ENCODE results near the gene NUP88. TPM values are rescaled to one million over a fixed set of nuclear protein-coding genes. Genes with fewer than 3 reads are reported as not detected.

The NUP88 gene
- total and polyA plus RNA-seq, 10 of the 15 experiments (the other 5 are each of a cell fraction or from before 2014, with no cell fraction given): 110 to 244 (median 188) TPM

DNA sequence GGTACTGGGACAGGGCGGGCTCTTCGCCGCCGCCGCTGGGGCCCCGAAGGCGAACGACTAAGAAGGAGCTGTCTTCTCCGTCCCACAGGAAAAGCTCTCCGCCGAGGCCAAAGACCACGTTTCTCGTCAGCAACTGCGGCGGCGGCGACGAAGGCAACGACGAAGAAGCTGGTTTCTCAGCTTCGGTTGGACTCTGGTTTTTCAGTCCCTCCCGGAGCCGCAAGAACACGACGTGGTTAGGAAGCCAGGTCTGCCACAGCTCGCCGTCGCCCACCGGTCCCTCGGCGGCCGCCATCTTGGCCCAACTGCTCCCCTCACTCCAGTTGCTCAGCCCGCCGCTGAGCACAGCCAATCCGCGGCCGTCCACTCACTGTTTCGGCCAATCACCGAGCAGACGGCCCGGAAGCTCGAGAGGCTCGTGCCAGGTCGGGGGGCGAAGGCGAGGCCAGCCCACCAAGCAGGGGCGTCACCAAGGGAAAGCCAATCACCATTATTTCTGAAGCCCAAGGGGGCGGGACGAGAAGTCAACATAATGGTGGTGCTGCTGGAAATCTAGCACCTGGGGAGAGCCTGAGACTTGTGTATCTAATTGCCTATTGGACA lies at the start of gene NUP88 (continued):
- TF ChIP-seq, protein P1, sequence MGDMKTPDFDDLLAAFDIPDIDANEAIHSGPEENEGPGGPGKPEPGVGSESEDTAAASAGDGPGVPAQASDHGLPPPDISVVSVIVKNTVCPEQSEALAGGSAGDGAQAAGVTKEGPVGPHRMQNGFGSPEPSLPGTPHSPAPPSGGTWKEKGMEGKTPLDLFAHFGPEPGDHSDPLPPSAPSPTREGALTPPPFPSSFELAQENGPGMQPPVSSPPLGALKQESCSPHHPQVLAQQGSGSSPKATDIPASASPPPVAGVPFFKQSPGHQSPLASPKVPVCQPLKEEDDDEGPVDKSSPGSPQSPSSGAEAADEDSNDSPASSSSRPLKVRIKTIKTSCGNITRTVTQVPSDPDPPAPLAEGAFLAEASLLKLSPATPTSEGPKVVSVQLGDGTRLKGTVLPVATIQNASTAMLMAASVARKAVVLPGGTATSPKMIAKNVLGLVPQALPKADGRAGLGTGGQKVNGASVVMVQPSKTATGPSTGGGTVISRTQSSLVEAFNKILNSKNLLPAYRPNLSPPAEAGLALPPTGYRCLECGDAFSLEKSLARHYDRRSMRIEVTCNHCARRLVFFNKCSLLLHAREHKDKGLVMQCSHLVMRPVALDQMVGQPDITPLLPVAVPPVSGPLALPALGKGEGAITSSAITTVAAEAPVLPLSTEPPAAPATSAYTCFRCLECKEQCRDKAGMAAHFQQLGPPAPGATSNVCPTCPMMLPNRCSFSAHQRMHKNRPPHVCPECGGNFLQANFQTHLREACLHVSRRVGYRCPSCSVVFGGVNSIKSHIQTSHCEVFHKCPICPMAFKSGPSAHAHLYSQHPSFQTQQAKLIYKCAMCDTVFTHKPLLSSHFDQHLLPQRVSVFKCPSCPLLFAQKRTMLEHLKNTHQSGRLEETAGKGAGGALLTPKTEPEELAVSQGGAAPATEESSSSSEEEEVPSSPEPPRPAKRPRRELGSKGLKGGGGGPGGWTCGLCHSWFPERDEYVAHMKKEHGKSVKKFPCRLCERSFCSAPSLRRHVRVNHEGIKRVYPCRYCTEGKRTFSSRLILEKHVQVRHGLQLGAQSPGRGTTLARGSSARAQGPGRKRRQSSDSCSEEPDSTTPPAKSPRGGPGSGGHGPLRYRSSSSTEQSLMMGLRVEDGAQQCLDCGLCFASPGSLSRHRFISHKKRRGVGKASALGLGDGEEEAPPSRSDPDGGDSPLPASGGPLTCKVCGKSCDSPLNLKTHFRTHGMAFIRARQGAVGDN (IDR thresholded peaks at IDR 0.05): peak; percentile 14; the same call in 1 of the 2 replicates
- no peak for TF ChIP-seq ATF7 (IDR thresholded peaks at IDR 0.05; ENCODE audit: low read depth)
- no peak for TF ChIP-seq CEBPB (IDR thresholded peaks at IDR 0.05; ENCODE audit: borderline replicate concordance in 1 of 2, low read depth in 2 of 2, low read length in 2 of 2)
- no peak for TF ChIP-seq NRF1 (conservative IDR thresholded peaks at IDR 0.05; ENCODE audit: low read depth, low read length)
- peak; percentile 47 for TF ChIP-seq FOS (IDR thresholded peaks at IDR 0.05; ENCODE audit: borderline replicate concordance, extremely low read depth, insufficient read length)
- no peak for TF ChIP-seq ZZZ3 (IDR thresholded peaks at IDR 0.05; ENCODE audit: control insufficient read depth, insufficient read length, low read depth)
- TF ChIP-seq HDGF (IDR thresholded peaks at IDR 0.05): peak; percentile 83; the same call in 1 of the 2 replicates
- TF ChIP-seq SIX5 (IDR thresholded peaks at IDR 0.05; ENCODE audit: low read depth, low read length, severe bottlenecking): peak; percentile 16
- TF ChIP-seq POLR2AphosphoS2 (IDR thresholded peaks at IDR 0.05; ENCODE audit: low read depth, low read length): peak; percentile 78; the same call in 1 of the 2 replicates
- TF ChIP-seq ZNF24 (IDR thresholded peaks at IDR 0.05): no peak
- no peak for TF ChIP-seq MEF2A (IDR thresholded peaks at IDR 0.05; ENCODE audit: insufficient read depth, low read depth, low read length)
- TF ChIP-seq, protein P2, sequence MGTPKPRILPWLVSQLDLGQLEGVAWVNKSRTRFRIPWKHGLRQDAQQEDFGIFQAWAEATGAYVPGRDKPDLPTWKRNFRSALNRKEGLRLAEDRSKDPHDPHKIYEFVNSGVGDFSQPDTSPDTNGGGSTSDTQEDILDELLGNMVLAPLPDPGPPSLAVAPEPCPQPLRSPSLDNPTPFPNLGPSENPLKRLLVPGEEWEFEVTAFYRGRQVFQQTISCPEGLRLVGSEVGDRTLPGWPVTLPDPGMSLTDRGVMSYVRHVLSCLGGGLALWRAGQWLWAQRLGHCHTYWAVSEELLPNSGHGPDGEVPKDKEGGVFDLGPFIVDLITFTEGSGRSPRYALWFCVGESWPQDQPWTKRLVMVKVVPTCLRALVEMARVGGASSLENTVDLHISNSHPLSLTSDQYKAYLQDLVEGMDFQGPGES (IDR thresholded peaks at IDR 0.05): peak; percentile 77; the same call in 1 of the 2 replicates
- TF ChIP-seq MEF2B (IDR thresholded peaks at IDR 0.05; ENCODE audit: partially characterized antibody, poor library complexity, severe bottlenecking): no peak
- TF ChIP-seq RFX5 (IDR thresholded peaks at IDR 0.05; ENCODE audit: low read depth, low read length): peak; percentile 80; the same call in 1 of the 2 replicates
- TF ChIP-seq, protein P3, sequence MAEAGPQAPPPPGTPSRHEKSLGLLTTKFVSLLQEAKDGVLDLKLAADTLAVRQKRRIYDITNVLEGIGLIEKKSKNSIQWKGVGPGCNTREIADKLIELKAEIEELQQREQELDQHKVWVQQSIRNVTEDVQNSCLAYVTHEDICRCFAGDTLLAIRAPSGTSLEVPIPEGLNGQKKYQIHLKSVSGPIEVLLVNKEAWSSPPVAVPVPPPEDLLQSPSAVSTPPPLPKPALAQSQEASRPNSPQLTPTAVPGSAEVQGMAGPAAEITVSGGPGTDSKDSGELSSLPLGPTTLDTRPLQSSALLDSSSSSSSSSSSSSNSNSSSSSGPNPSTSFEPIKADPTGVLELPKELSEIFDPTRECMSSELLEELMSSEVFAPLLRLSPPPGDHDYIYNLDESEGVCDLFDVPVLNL (IDR thresholded peaks at IDR 0.05; ENCODE audit: low read depth, low read length): peak; percentile 82
- TF ChIP-seq PAX8 (IDR thresholded peaks at IDR 0.05): no peak
- TF ChIP-seq KAT2A (conservative IDR thresholded peaks at IDR 0.05; ENCODE audit: control insufficient read depth, low read depth, low read length): no peak
- peak; percentile 14; the same call in 1 of the 2 replicates for TF ChIP-seq SMARCA5 (IDR thresholded peaks at IDR 0.05)
- peak; percentile 75 for TF ChIP-seq GABPA (IDR thresholded peaks at IDR 0.05; ENCODE audit: low read depth)
- TF ChIP-seq, protein P4, sequence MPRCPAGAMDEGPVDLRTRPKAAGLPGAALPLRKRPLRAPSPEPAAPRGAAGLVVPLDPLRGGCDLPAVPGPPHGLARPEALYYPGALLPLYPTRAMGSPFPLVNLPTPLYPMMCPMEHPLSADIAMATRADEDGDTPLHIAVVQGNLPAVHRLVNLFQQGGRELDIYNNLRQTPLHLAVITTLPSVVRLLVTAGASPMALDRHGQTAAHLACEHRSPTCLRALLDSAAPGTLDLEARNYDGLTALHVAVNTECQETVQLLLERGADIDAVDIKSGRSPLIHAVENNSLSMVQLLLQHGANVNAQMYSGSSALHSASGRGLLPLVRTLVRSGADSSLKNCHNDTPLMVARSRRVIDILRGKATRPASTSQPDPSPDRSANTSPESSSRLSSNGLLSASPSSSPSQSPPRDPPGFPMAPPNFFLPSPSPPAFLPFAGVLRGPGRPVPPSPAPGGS (IDR thresholded peaks at IDR 0.05; ENCODE audit: borderline replicate concordance, insufficient read depth, low read depth, low read length, poor library complexity, severe bottlenecking): no peak
- TF ChIP-seq ZBED1 (IDR thresholded peaks at IDR 0.05; ENCODE audit: borderline replicate concordance): no peak

Data from GM12878 (cell line).